Measurements from ENCODE around the gene ANKRD7.

Gene ANKRD7

GRCh38 chr7:118224521-118224920, at the start of gene ANKRD7:
Gene ANKRD7 (plus strand): TSS chr7:118224704. CDS start chr7:118224831, 127 bp downstream.
- DNase-seq: no peak

- DNase-seq: no peak
Observed at GRCh38 chr7:118175740-118176139, 48.8 kb upstream of the ANKRD7 start.

- DNase-seq: no peak
Observed at GRCh38 chr7:118179191-118179590, 45.3 kb upstream of the ANKRD7 start.

- DNase-seq: no peak
Observed at GRCh38 chr7:118182593-118183427, 41.7 kb upstream of the ANKRD7 start.

GRCh38 chr7:118183428-118183785, 41.1 kb upstream of the ANKRD7 start:
- DNase-seq: no peak

GRCh38 chr7:118183786-118184564, 40.5 kb upstream of the ANKRD7 start, which contains the start of gene LSM8:
Gene LSM8 (plus strand): TSS chr7:118184164. CDS start chr7:118184224, 60 bp downstream.
- DNase-seq: peak; percentile 96

GRCh38 chr7:118184565-118184940, 40.0 kb upstream of the ANKRD7 start:
- DNase-seq: no peak

- no peak for DNase-seq
Observed at GRCh38 chr7:118185163-118185860, 39.2 kb upstream of the ANKRD7 start.

GRCh38 chr7:118186501-118186900, 38.0 kb upstream of the ANKRD7 start:
- no peak for DNase-seq

- no peak for DNase-seq
Observed at GRCh38 chr7:118194571-118194970, 29.9 kb upstream of the ANKRD7 start.

- DNase-seq: no peak
Observed at GRCh38 chr7:118195837-118196474, 28.5 kb upstream of the ANKRD7 start.

GRCh38 chr7:118202061-118202460, 22.4 kb upstream of the ANKRD7 start:
- no peak for DNase-seq

- DNase-seq: peak; percentile 50
Observed at GRCh38 chr7:118214051-118214832, 10.3 kb upstream of the ANKRD7 start.

GRCh38 chr7:118214833-118215182, 9.7 kb upstream of the ANKRD7 start:
- DNase-seq: no peak

- DNase-seq: no peak
Observed at GRCh38 chr7:118217210-118217619, 7.3 kb upstream of the ANKRD7 start.

- no peak for DNase-seq
Observed at GRCh38 chr7:118218413-118219156, 5.9 kb upstream of the ANKRD7 start.

GRCh38 chr7:118219157-118219512, 5.4 kb upstream of the ANKRD7 start:
- DNase-seq: no peak

GRCh38 chr7:118220583-118220982, 3.9 kb upstream of the ANKRD7 start:
- no peak for DNase-seq

- DNase-seq: no peak
Observed at GRCh38 chr7:118222591-118222990, 1.9 kb upstream of the ANKRD7 start.

- no peak for DNase-seq
Observed at GRCh38 chr7:118232837-118233236, 8.3 kb downstream of the ANKRD7 start.

GRCh38 chr7:118233799-118234198, 9.3 kb downstream of the ANKRD7 start:
- no peak for DNase-seq

GRCh38 chr7:118239014-118239413, 14.5 kb downstream of the ANKRD7 start:
- no peak for DNase-seq
